ENCODE data around the gene SPANXA1.
"Not testable (repeated sequence)": the region's sequence is repeated elsewhere in the genome, so short reads cannot be mapped to it uniquely, and the experiment has no call there.

Gene SPANXA1

GRCh38 chrX:141584638-141585037 lies at the start of gene SPANXA1:
Gene SPANXA1 (minus strand): TSS chrX:141584738. CDS start chrX:141584678, 60 bp downstream.
- not testable (repeated sequence) for DNase-seq

GRCh38 chrX:141632124-141632523 lies 47.6 kb upstream of the SPANXA1 start:
- no peak for DNase-seq

- no peak for DNase-seq
Observed at GRCh38 chrX:141619336-141619735, 34.8 kb upstream of the SPANXA1 start.

- no peak for DNase-seq
Observed at GRCh38 chrX:141609111-141609510, 24.6 kb upstream of the SPANXA1 start.

- not testable (repeated sequence) for DNase-seq
Observed at GRCh38 chrX:141589408-141589807, 4.9 kb upstream of the SPANXA1 start, which contains the start of gene SPANXA2. Gene SPANXA2 (plus strand): TSS chrX:141589708. CDS start chrX:141589768, 60 bp downstream.

- not testable (repeated sequence) for DNase-seq
Observed at GRCh38 chrX:141542551-141542950, 42.0 kb downstream of the SPANXA1 start.
